AG04449 (cell line): ENCODE measurements around the gene ASTN2.

ENCODE experiments used
- CTCF ChIA-PET: fragments of 350-600 bp; formaldehyde crosslinking; extraction: SDS; loops from one replicate; lab custom pipeline; 2021; ENCODE audit warnings: antibody characterized with exemption; lab: Yijun Ruan, JAX
- POLR2A ChIA-PET: fragments of 400-600, 350-600 bp; formaldehyde crosslinking; extraction: SDS; loops from one replicate; lab custom pipeline; 2020; ENCODE audit warnings: antibody characterized with exemption, inconsistent platforms; lab: Yijun Ruan, JAX
- DNase-seq: peaks from one replicate; pipeline ENCODE4 v3.0.0-alpha.2; 2010; ENCODE audit warnings: low read depth, low spot score
- H3K4me3 ChIP-seq: 2 replicates; pipeline ENCODE4 v1.5.1; 2011; ENCODE audit warnings: low read depth, mild to moderate bottlenecking, control low read depth, low read length
- TF ChIP-seq, protein P1 (sequence below): IDR thresholded peaks from one replicate; pipeline ENCODE4 v1.5.1; 2011; ENCODE audit warnings: mild to moderate bottlenecking, moderate library complexity, low read length, control low read depth, inconsistent platforms; ENCODE audit not compliant: insufficient read depth; ENCODE audit errors: missing control alignments

Gene ASTN2

DNA sequence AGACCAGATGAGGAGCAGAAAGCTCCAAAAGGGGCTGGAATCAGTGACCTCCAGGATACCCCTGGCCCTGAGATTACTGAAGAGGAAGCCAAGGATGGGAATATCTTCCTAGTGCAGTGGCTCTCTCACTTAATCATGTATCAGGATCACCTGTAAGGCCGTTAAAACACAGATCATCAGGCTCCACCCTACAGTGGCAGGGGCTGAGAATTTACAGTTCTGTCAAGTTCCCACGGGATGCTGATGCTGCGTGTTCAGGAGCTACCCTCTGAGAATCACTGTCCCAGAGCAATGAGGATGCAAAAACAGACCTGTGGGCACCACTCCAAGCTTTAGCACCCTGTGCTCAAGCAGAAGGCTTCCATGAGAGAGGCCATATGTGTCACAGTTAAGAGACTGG, 291.9 kb downstream of the ASTN2 start:
- no peak for DNase-seq
- no peak overlapping the region for H3K4me3 ChIP-seq
- TF ChIP-seq, protein P1, sequence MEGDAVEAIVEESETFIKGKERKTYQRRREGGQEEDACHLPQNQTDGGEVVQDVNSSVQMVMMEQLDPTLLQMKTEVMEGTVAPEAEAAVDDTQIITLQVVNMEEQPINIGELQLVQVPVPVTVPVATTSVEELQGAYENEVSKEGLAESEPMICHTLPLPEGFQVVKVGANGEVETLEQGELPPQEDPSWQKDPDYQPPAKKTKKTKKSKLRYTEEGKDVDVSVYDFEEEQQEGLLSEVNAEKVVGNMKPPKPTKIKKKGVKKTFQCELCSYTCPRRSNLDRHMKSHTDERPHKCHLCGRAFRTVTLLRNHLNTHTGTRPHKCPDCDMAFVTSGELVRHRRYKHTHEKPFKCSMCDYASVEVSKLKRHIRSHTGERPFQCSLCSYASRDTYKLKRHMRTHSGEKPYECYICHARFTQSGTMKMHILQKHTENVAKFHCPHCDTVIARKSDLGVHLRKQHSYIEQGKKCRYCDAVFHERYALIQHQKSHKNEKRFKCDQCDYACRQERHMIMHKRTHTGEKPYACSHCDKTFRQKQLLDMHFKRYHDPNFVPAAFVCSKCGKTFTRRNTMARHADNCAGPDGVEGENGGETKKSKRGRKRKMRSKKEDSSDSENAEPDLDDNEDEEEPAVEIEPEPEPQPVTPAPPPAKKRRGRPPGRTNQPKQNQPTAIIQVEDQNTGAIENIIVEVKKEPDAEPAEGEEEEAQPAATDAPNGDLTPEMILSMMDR, result no peak
- POLR2A ChIA-PET, result no interaction called here
- CTCF ChIA-PET, result no interaction called here

DNA sequence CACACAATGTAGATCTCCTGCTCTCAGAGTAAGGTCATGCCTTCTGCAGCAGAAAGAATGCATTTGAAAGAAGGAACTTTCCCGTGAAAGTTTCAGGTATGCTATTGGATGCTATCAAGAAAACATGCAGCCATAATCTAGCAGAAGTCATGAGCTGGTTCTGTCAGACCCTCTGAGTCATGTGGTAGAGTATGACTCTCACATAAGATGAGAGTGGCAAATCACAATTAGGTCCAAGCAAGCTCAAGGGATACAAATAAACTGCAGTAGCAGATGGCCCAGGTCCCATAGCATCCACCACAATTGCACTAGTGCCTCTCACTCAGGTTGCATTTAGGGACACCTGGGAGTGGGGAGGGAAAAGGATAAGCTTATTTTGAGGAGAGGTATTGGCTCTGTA, 292.8 kb downstream of the ASTN2 start:
- TF ChIP-seq, protein P1, result no peak
- ChIA-PET POLR2A (no interaction called here), CTCF (no interaction called here)
- DNase-seq, result no peak
- no peak overlapping the region for H3K4me3 ChIP-seq

DNA sequence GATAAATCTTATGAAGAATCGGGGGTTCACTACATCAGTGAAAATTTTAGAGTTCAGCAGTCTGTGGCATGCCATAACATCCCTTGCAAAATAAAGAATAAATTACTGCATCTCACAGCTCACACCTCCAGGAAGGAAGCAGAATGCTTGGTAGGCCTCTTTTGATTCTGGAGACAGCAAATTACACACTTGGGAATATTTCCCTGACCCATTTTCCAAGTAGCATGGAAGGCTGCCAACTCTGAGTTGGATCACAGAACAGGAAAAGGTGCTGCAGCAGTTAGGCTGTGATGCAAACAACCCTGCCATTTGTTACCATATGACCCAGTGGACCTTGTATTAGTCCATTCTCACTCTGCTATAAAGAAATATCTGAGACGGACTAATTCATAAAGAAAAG, 293.5 kb downstream of the ASTN2 start:
- ChIA-PET POLR2A (no interaction called here), CTCF (no interaction called here)
- TF ChIP-seq, protein P1, result no peak
- no peak overlapping the region for H3K4me3 ChIP-seq
- DNase-seq, result no peak

DNA sequence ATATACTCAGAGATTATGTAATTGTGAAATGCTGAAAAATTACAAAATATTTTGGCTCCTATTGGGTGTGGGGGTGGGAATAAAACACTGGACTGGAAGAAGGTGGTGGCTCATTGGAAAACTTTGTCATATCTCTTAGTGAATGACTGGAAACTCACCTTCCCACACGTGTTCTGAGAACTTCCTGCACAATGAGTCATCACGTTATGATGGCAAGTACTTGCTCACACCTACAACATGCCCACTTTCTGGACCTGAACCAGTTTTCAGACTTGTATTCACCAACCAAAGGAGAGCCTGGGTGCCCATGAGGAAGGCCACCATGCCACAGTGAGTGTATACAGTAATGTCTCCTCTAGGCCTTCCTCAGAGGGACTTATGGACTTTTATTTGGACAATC, 294.8 kb downstream of the ASTN2 start:
- ChIA-PET POLR2A (no interaction called here), CTCF (no interaction called here)
- TF ChIP-seq, protein P1, result no peak
- DNase-seq, result no peak
- H3K4me3 ChIP-seq, result no peak overlapping the region

DNA sequence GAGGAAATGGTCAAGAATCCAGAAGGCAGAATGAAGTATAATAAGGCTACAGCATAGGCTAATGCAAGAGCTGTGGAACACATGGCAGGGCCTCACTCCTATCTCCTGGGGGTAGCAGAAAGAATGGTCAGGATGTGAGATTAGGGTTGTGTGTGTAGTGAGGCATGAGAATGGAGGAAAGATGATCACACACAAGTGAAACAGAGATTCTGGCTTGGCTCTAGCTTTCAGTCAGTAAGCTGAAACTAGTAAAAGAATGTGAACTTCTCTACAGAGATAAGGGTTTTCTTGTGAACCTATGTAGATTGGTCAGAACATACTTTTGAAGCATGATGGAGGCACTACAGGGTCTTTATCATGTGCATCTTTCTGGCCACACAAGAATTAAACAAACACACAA, 298.8 kb downstream of the ASTN2 start:
- TF ChIP-seq, protein P1, result no peak
- ChIA-PET CTCF (interaction anchor here (1.2 to 2.3 kb wide), 2 partner anchors 11 to 40 kb away, joined by 3 to 9 read pairs; no protein-coding TSS in a partner anchor), POLR2A (no interaction called here)
- H3K4me3 ChIP-seq, result no peak overlapping the region
- DNase-seq, result no peak

DNA sequence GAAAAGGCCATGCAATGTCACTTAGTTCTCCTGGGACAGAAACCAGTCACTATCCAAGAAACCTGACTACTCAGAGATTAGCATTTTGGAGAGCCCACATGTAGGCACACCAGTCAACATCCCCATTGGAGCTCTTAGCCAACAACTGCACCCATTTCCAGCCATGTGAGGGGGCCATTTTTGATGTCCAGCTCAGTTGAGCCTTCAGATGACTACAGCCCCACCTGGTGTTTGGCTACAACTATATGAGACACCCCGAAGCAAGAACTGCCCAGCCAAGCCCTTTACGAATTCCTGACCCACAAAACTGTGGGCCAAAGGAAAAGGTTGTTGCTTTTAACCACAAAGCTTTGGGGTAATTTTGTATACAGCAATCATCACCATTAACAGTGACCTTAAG, 300.1 kb downstream of the ASTN2 start:
- TF ChIP-seq, protein P1, result no peak
- no peak overlapping the region for H3K4me3 ChIP-seq
- ChIA-PET POLR2A (no interaction called here), CTCF (interaction anchor here (1.5 to 2.3 kb wide), 3 partner anchors 9 to 41 kb away, joined by 4 to 9 read pairs (median 5); no protein-coding TSS in a partner anchor)
- no peak for DNase-seq
